ENCODE results near the gene NCK2. TPM values are rescaled to one million over a fixed set of nuclear protein-coding genes. Genes with fewer than 3 reads are reported as not detected.

The NCK2 gene
- total and polyA plus RNA-seq, 10 of the 15 experiments (the other 5 are each of a cell fraction or from before 2014, with no cell fraction given) = 1.2 to 30.9 (median 14.1) TPM

- in situ Hi-C loops (cut with MboI) = no loop called here
- H3K9ac ChIP-seq (ENCODE audit: control insufficient read depth, insufficient read depth, low read length) = no peak overlapping the region
- H3K4me1 ChIP-seq (ENCODE audit: control insufficient read depth, insufficient read depth, low read length) = peaks cover 40% of the 10 kb centered on the region
- no peaks in the 10 kb centered on the region; the same call in none of the 2 replicates for H4K20me1 ChIP-seq (ENCODE audit: control insufficient read depth, insufficient read depth)
- 77% methylated on average over 3 of the region's 3 CpGs for WGBS (ENCODE audit: insufficient coverage, insufficient replicate concordance, low lambda C conversion rate, missing lambda C conversion rate)
- H3K79me2 ChIP-seq (ENCODE audit: control insufficient read depth, insufficient read depth, low read length) = peaks cover 85% of the 10 kb centered on the region
- FAIRE-seq (no peak), ATAC-seq (no peak), DNase-seq (ENCODE audit: low read depth, low spot score) (no peak)
- no TSS peak for BruUV-seq (replicated peaks)
- CTCF ChIA-PET = interaction anchor here (0.6 to 0.9 kb wide), 3 partner anchors 37 to 266 kb away, joined by 3 read pairs; no protein-coding TSS in a partner anchor
- SMC1A ChIA-PET (ENCODE audit: uncharacterized antibody, unreplicated experiment) = interaction anchor here (1.3 to 7.3 kb wide), 2 partner anchors 47 to 52 kb away, joined by 6 to 70 read pairs; no protein-coding TSS in a partner anchor
- H3K9me3 ChIP-seq (replicated peaks; ENCODE audit: control insufficient read depth, insufficient read depth, low read length) = no peaks in the 10 kb centered on the region
- RAD21 ChIA-PET (ENCODE audit: unreplicated experiment) = interaction anchor here (5.8 kb wide), 1 partner anchor 46 kb away, joined by 37 read pairs; no protein-coding TSS in a partner anchor
- H3K27ac ChIP-seq (ENCODE audit: control insufficient read depth, insufficient read depth) = no peak overlapping the region
- H3K4me2 ChIP-seq (ENCODE audit: control insufficient read depth, insufficient read depth) = no peak overlapping the region
- no peaks in the 10 kb centered on the region for H3K27me3 ChIP-seq (replicated peaks in 1 of 2; ENCODE audit: control insufficient read depth in 2 of 2, insufficient read depth in 2 of 2, low read length in 1 of 2)
- H3K4me3 ChIP-seq = no peak overlapping the region
- TF ChIP-seq RAD51 (IDR thresholded peaks at IDR 0.05) (no peak), ZBTB11 (CRISPR knock-in tag; IDR thresholded peaks at IDR 0.05) (no peak), ZNF24 (IDR thresholded peaks at IDR 0.05) (no peak), MYB (IDR thresholded peaks at IDR 0.05; ENCODE audit: borderline replicate concordance, low read depth, low read length) (no peak), SIN3A (IDR thresholded peaks at IDR 0.05; ENCODE audit: low read depth, low read length) (no peak), HCFC1 (IDR thresholded peaks at IDR 0.05; ENCODE audit: low read length) (no peak), NFXL1 (IDR thresholded peaks at IDR 0.05; ENCODE audit: borderline replicate concordance) (no peak), CUX1 (IDR thresholded peaks at IDR 0.05; ENCODE audit: insufficient replicate concordance, low read depth, low read length) (no peak), EED (IDR thresholded peaks at IDR 0.05; ENCODE audit: low read depth) (no peak), MEF2A (IDR thresholded peaks at IDR 0.05; ENCODE audit: insufficient read depth, low read depth, low read length) (no peak), TARDBP (IDR thresholded peaks at IDR 0.05; ENCODE audit: borderline replicate concordance) (no peak), KAT2A (conservative IDR thresholded peaks at IDR 0.05; ENCODE audit: control insufficient read depth, low read depth, low read length) (no peak)
- no peaks in the 10 kb centered on the region; a peak in 1 of 4 replicates for H3K36me3 ChIP-seq (ENCODE audit: control insufficient read depth in 2 of 2, insufficient read depth in 2 of 2, low read length in 1 of 2)
- H2AFZ ChIP-seq (ENCODE audit: control insufficient read depth, low read depth, low read length) = no peak overlapping the region
- POLR2A ChIA-PET = no interaction called here
- intact Hi-C loops (cut with micrococcal nuclease; ENCODE audit: unreplicated experiment) = no loop called here
Measured at GRCh38 chr2:105751272-105751671, 6.6 kb downstream of the NCK2 start.

All from GM12878 (cell line).